ENCODE results near the gene SEPTIN8.

The SEPTIN8 gene

GRCh38 chr5:132759114-132760048, 17.7 kb downstream of the SEPTIN8 start:
- Histone ChIP-seq H3K4me3 (replicated peaks; ENCODE audit: insufficient read depth, low read length) (no peak overlapping the region), H3K27ac (replicated peaks) (no peak overlapping the region), H3K27me3 (ENCODE audit: insufficient read depth, poor library complexity, severe bottlenecking) (no peaks in the 10 kb centered on the region)
- DNase-seq (ENCODE audit: low read depth in 1 of 2, low spot score in 1 of 2) = no peak
- TF ChIP-seq SPI1 (IDR thresholded peaks at IDR 0.05; ENCODE audit: borderline replicate concordance, low read depth) (no peak), GABPA (IDR thresholded peaks at IDR 0.05; ENCODE audit: low read depth) (no peak), CTCF (IDR thresholded peaks at IDR 0.05; ENCODE audit: insufficient read depth, low read length) (no peak), POLR2AphosphoS5 (IDR thresholded peaks at IDR 0.05; ENCODE audit: low read depth) (no peak), REST (IDR thresholded peaks at IDR 0.05; ENCODE audit: insufficient replicate concordance, low read depth) (no peak)

- Histone ChIP-seq H3K4me3 (replicated peaks; ENCODE audit: insufficient read depth, low read length) (no peak overlapping the region), H3K27ac (replicated peaks) (no peak overlapping the region), H3K27me3 (ENCODE audit: insufficient read depth, poor library complexity, severe bottlenecking) (no peaks in the 10 kb centered on the region)
- no peak for DNase-seq (ENCODE audit: low read depth in 1 of 2, low spot score in 1 of 2)
- TF ChIP-seq CTCF (IDR thresholded peaks at IDR 0.05; ENCODE audit: insufficient read depth, low read length) = no peak
- TF ChIP-seq REST (IDR thresholded peaks at IDR 0.05; ENCODE audit: insufficient replicate concordance, low read depth) = no peak
- no peak for TF ChIP-seq SPI1 (IDR thresholded peaks at IDR 0.05; ENCODE audit: borderline replicate concordance, low read depth)
- TF ChIP-seq GABPA (IDR thresholded peaks at IDR 0.05; ENCODE audit: low read depth) = no peak
- TF ChIP-seq POLR2AphosphoS5 (IDR thresholded peaks at IDR 0.05; ENCODE audit: low read depth) = no peak
These were observed 18.6 kb downstream of the SEPTIN8 start for GRCh38 chr5:132758451-132758850.

GRCh38 chr5:132756542-132756941, 20.5 kb downstream of the SEPTIN8 start:
- H3K27ac ChIP-seq (replicated peaks) = no peak overlapping the region
- no peak for DNase-seq (ENCODE audit: low read depth in 1 of 2, low spot score in 1 of 2)
- H3K4me3 ChIP-seq (replicated peaks; ENCODE audit: insufficient read depth, low read length) = no peak overlapping the region
- no peaks in the 10 kb centered on the region for H3K27me3 ChIP-seq (ENCODE audit: insufficient read depth, poor library complexity, severe bottlenecking)
- TF ChIP-seq POLR2AphosphoS5 (IDR thresholded peaks at IDR 0.05; ENCODE audit: low read depth) = no peak
- TF ChIP-seq GABPA (IDR thresholded peaks at IDR 0.05; ENCODE audit: low read depth) = no peak
- no peak for TF ChIP-seq SPI1 (IDR thresholded peaks at IDR 0.05; ENCODE audit: borderline replicate concordance, low read depth)
- no peak for TF ChIP-seq CTCF (IDR thresholded peaks at IDR 0.05; ENCODE audit: insufficient read depth, low read length)
- TF ChIP-seq REST (IDR thresholded peaks at IDR 0.05; ENCODE audit: insufficient replicate concordance, low read depth) = no peak
